ENCODE results near the gene LRRK2.
A peak's percentile ranks its signal among the peaks of the same experiment; 100 is the strongest.
"Not testable (repeated sequence)": the region's sequence is repeated elsewhere in the genome, so short reads cannot be mapped to it uniquely, and the experiment has no call there.

LRRK2 gene

DNA sequence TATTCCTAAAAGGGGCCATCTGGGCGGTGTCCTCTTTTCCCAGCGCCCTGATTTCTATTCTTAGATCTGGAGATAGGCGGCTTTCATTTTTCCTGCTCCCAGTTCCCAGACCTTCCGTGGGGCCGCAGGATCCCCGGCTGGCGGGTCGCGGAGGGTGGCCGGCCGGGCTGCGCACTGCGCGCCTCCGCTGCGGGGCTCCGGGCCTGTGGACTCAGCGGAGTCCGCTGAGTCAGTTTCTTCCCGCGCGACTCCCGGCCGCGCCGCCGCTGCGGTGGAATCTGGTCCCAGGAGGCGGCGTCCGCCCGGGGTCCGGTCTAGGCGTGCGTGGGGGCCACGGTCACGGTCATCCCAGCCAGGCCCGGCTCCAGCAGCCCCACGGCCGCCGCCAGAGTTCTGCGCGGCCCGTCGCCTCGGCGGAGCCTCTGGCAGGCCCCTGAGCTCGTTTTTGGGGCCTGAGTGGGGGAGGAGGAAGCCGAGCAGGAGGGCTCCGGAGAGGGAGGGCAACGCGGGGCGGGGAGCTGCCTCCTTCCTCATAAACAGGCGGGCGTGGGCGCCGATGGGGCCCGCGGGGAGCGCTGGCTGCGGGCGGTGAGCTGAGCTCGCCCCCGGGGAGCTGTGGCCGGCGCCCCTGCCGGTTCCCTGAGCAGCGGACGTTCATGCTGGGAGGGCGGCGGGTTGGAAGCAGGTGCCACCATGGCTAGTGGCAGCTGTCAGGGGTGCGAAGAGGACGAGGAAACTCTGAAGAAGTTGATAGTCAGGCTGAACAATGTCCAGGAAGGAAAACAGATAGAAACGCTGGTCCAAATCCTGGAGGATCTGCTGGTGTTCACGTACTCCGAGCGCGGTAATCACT, at the start of gene LRRK2:
Gene LRRK2, plus strand, starts transcription at position 559 of the 853 bp plus-strand sequence. Its CDS starts 135 bp downstream, at position 694.
- DNase-seq, result peak; percentile 44

GRCh38 chr12:40175045-40175444, 49.8 kb upstream of the LRRK2 start:
- DNase-seq, result no peak

- no peak for DNase-seq
Observed at GRCh38 chr12:40175489-40175888, 49.3 kb upstream of the LRRK2 start.

- no peak for DNase-seq
Observed at GRCh38 chr12:40178701-40179100, 46.1 kb upstream of the LRRK2 start.

- no peak for DNase-seq
Observed at GRCh38 chr12:40181490-40181889, 43.3 kb upstream of the LRRK2 start.

DNA sequence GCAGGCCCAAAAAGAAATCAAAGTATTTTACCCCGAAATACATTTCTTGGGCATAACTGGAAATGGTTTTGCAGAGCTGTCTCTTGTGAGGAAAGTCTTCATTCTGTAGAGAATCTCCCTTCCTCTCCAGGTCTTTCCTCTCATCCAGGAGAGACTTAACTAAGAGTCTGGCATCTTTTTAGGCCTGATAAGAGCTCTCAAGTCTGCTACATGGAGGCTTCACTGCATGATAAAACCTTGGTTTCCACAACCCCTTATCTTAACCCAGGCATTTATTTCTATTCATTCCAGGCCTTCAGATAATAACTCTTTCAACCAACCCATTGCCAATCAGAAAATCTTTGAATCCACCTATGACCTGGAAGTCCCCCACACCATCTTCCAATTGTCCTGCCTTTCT, 41.1 kb upstream of the LRRK2 start:
- no peak for DNase-seq

GRCh38 chr12:40184493-40185302, 40.1 kb upstream of the LRRK2 start:
- no peak for DNase-seq

DNA sequence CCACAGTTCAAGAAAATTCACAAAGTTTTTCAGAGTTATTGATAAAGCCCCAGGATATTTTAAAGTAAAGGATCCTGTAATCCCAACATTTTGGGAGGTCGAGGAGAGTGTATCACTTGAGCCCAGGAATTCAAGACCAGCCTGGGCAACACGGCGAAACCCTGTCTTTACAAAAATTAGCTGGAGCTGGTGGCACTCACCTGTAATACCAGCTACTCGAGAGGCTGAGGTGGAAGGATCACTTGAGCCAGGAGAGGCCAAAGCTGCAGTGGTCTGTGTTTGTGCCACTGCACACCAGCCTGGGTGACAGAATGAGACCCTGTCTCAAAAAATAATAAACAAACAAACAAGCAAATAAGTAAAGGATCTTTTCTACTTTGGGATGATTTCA, 39.5 kb upstream of the LRRK2 start:
- no peak for DNase-seq

GRCh38 chr12:40188558-40189320, 36.1 kb upstream of the LRRK2 start:
- no peak for DNase-seq

DNA sequence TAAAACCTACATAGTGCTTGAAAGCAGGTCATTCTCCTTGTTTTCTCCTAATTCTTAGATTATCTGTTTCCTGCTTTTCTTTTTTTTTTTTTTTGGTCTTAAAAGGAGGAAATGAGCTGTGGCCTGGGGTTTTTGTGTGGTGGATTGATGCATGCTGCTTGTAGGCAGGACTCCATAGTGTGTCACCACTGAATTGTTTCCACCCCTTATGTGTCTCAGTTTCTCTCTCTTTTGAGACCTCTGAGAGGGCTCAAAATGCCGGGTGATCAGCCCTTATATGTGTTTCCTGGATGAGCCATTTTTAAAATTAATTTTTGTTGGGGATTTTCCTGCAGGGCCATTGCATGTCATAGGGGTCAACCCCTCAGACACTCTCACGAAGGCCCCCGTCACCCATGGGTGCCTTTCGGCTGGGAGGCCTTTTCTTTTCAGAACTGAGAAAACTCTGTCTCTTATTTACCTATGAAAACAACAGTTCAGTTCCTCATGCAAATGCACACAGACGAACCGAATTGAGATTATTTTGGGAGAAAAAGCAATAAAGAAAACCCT, 32.0 kb upstream of the LRRK2 start:
- DNase-seq, result peak; percentile 5

DNA sequence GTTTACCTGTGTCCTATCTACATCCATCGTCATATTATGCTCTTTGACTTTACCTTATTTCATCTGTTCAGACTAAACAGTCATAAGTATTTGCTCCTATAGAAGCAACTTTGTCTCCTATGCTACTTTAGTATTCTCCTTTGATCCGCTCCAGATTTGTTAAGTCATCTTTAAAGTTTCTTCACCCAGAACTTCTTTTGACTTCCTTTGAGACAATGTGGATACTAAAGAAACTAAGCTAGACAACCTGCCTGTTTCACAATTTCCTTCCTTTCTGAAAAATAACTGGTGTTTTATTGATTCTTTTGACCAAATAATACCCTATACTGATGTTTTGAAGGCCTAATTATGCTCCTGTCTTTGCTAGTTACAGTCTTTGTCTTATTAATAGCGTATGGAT, 30.0 kb upstream of the LRRK2 start:
- no peak for DNase-seq

DNA sequence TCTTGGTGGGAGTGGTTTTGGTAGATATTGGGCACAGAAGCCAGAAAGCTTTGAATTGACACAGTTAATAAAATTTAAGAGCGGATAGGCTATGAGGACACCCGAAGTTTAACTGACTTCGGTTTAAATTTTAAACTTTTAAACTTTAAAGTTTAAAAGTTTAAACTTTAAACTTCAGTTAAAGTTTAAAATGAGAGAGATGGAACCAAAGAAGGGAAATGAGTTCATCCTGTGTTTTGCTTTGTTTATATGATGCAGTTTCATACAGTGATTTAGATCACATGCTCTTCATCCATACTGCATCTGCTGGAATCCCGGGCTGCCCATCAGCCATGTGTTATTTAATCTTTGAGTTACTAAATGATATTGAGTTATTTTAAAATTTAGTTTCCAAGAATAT, 27.2 kb upstream of the LRRK2 start:
- no peak for DNase-seq

DNA sequence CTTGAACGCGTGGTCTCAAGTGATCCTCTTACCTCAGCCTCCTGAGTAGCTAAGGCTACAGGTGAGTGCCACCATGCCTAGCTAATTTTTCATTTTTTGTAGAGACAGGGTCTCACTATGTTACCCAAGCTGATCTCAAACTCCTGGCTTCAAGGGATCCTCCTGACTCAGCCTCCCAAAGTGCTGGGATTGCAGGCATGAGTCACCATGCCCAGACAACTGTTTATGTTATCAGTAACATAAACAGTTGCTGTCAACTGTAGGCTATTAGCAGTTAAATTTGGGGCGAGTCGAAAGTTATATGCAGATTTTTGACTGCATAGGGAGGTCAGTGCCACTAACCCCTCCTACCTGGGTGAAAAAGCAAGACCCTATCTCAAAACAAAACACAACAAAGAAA, 26.2 kb upstream of the LRRK2 start:
- no peak for DNase-seq

GRCh38 chr12:40202095-40203059, 22.4 kb upstream of the LRRK2 start:
- DNase-seq, result no peak

GRCh38 chr12:40203060-40203430, 21.8 kb upstream of the LRRK2 start:
- no peak for DNase-seq

GRCh38 chr12:40204337-40204736, 20.5 kb upstream of the LRRK2 start:
- no peak for DNase-seq

DNA sequence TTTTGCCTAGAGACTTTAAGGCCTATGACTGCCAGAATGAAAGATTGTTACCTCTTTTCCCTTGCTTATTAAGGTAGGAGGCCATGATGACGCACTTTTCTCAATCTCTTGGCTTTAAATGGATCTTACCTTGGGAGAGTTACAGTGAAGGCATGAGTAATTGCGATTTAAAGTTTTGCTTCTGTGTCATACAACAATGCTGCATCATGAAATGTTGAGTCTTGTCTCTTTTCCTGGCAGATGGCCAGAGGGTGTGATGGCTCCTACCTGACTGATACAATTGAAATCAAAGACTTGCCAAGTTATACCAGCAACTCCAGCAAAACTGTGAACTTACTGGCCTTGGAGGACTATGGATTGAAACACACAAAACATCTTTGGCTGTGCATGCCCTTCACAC, 17.2 kb upstream of the LRRK2 start:
- no peak for DNase-seq

- no peak for DNase-seq
Observed at GRCh38 chr12:40208707-40209446, 15.9 kb upstream of the LRRK2 start.

GRCh38 chr12:40209886-40210285, 14.9 kb upstream of the LRRK2 start:
- no peak for DNase-seq

DNA sequence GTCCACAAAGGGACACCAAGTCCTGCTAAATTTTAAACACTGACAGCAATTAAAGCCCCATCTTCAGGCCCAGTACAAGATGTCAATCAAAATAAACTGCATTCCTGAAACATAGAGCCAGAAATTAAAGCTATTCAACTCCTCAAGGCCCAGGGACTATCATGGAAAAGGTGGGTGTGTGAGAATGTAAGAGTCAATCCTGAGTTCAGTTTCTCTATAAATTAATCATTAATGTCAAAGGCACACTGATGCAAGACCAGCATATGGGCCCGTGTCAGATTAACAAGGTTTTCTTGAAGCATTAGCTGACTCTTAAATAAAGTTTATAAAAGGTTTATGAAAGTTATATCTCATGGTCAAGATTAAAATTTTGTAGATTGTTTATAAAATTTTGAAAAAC, 13.6 kb upstream of the LRRK2 start:
- DNase-seq, result not testable (repeated sequence)

DNA sequence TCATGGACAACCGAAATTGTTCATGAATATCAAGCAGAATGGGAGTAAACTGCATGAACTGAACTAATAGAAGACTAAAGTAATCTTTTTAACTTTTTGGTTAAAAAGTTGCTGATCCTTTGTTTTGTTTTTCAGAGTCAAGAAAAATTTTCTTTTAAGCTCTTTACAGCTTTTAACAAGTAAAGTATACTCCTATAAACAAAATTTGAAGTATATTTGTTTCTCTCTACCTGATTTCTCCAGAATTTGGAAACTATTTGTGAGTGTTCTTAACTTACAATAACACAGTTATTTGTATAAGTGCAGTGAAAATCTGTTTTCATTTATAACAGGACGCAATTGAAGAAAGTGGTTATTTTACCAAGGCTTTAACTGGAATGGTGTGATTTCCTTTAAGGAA, 12.2 kb upstream of the LRRK2 start:
- no peak for DNase-seq

Data from CD4-positive, alpha-beta T cell treated with Interleukin-6 for 4 hours (primary cell).